Coronary artery (tissue), 2 donors: ENCODE measurements around the gene BICD2.

ENCODE experiments used
- DNase-seq: peaks from one replicate; pipeline ENCODE4 v3.0.0-alpha.2; 2017; ENCODE audit warnings: low spot score
- H3K27ac ChIP-seq, 2 donors: fragments of 200-600 bp; sonication (generic); one replicate each; pipeline ENCODE4 v1.5.1; 2016 to 2019
- H3K4me3 ChIP-seq: fragments of 200-600 bp; sonication (generic); 2 replicates; pipeline ENCODE4 v1.5.1; 2016; ENCODE audit warnings: mild to moderate bottlenecking, moderate library complexity
- CTCF ChIP-seq: fragments of 200-600 bp; sonication (generic); IDR thresholded peaks from one replicate; pipeline ENCODE4 v1.5.1; 2019; ENCODE audit warnings: antibody characterized with exemption

The BICD2 gene

GRCh38 chr9:92671323-92671722, 93.3 kb downstream of the BICD2 start:
- Histone ChIP-seq H3K4me3 (peak overlapping the region; percentile 100), H3K27ac (no peak overlapping the region)
- TF ChIP-seq CTCF = no peak
- DNase-seq = peak; percentile 75

DNA sequence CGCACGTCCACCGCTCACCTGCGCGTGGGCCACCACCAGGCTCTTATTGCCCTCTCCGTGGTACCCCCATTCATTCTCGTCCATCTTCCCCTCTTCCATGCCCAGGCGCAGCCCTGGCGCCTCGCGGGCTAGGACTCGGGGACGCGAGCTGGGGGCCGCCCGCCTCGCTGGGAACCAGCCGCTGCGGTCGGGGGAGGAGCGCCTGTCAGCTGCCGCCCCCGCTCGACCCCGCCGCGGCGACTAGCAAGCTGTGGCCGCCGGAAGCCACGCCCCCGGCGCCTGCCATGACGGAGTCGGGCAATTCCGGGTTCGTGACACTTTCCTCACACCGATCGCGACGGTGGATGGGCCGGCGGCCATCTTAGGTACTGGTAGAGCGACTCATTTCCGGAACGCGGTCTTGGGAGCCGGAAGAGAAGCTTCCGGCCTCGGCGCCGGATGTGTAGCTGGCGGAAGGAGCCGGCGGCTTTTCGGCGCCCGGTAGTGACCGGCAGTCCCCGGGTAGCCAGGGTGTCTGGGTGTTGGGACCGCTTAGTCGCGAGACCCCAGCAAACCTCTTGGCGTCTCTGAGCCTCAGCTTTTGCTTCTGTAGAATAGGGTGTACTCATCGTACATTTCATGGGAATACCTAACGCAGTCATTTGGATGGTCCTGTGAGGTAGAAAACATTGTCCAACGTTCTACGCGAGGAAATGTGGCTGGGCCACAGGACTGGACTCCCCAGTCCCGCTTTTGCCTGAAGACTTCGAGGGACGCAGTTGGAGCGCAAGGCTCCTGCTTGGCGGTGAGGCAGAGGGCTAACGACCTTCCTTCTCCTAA, 94.5 kb downstream of the BICD2 start, which contains the start of gene IPPK:
IPPK (minus strand) TSS at position 242 of the 819 bp plus-strand sequence; CDS start at position 99, 143 bp downstream.
- TF ChIP-seq CTCF = no peak

DNA sequence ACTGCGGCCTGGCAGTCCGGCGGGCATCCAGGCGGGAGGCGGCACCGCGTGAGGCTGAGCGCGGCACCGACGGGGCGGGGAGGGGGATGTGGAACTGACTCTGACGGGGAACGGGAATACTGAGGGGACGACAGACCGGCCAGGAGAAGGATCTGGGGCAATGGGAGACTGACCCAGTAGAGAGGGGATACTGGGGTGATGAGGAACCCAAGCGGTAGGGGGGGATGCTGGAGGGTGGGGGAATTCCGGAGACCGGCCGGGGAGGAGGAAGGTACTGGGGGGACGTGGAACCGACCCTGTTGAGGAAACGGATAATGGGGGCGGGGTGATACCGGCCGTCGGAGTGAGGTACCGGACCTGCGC, 95.1 kb downstream of the BICD2 start:
- H3K27ac ChIP-seq = peak overlapping the region; percentile 11 to 92
- no peak for DNase-seq

More for the DNA sequence above, 94.5 kb downstream of the BICD2 start, which contains the start of gene IPPK:
- H3K27ac ChIP-seq = peak within 1 kb of the TSS; percentile 80 to 92
- H3K4me3 ChIP-seq = peak within 1 kb of the TSS; percentile 100
- peak; percentile 99 for DNase-seq

GRCh38 chr9:92668746-92669526, 95.7 kb downstream of the BICD2 start:
- DNase-seq = peak; percentile 67
- H3K4me3 ChIP-seq = peak overlapping the region; percentile 100

More for the DNA sequence above, 95.1 kb downstream of the BICD2 start:
- TF ChIP-seq CTCF = no peak
- peak overlapping the region; percentile 100 for H3K4me3 ChIP-seq

DNA sequence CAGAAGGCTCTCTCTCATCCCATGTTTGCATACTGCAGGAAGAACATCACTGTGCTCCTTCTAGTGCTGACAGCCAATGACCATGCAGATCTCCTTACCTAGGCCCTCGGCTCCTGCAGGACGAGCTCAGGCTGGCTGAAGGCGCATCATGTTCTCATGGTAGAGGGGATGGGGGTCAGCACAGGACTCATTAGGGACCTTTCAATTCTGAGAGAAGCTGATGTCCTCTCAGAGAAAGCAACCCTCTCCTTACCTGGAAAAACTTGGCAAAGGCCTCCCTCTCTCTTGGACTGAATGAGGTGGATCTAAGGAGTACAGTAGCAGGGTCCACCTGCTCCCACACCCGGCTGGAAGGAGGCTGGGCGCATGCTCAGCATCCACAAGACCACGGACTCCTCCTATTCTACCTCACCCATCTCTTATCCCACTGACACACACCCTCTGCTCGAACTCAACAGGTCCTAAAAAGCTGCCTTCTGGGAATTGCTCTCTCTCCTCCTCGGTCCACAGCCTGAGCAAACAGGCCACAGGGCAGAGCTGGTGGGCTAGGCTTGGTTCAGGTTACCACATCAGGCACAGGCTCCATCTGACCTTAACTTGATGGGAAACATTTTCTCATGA, 97.6 kb downstream of the BICD2 start:
- Histone ChIP-seq H3K4me3 (no peak overlapping the region), H3K27ac (no peak overlapping the region)
- no peak for TF ChIP-seq CTCF
- peak; percentile 40 for DNase-seq

More at GRCh38 chr9:92668746-92669526, 95.7 kb downstream of the BICD2 start:
- H3K27ac ChIP-seq = peak overlapping the region; percentile 11 to 92
- no peak for TF ChIP-seq CTCF

GRCh38 chr9:92666236-92666635, 98.4 kb downstream of the BICD2 start:
- H3K27ac ChIP-seq = no peak overlapping the region
- TF ChIP-seq CTCF = no peak
- no peak overlapping the region for H3K4me3 ChIP-seq
- no peak for DNase-seq
